Forelimb muscle (tissue), 1 donor: ENCODE results near the gene RCCD1. TPM values are rescaled to one million over a fixed set of nuclear protein-coding genes. Genes with fewer than 3 reads are reported as not detected.

Source experiments
- polyA plus RNA-seq: library from polyadenylated mRNA; unstranded; fragments of 120-200 nt; gene quantifications from one replicate; pipeline ENCODE4 v1.2.1, GENCODE V29; 2013; ENCODE audit not compliant: insufficient read length

Gene RCCD1
- polyA plus RNA-seq, 1 donor, result 13.0 TPM

Other genes with a start within 250 kb of the RCCD1 start
- gene BLM, start 237.5 kb upstream of the RCCD1 start, polyA plus RNA-seq, result 4.8 TPM
- gene FURIN, start 86.3 kb upstream of the RCCD1 start, polyA plus RNA-seq, result 26.7 TPM
- 12.6 TPM for gene FES, start 70.4 kb upstream of the RCCD1 start, polyA plus RNA-seq
- gene MAN2A2, start 51.6 kb upstream of the RCCD1 start, polyA plus RNA-seq, result 34.7 TPM
- gene HDDC3, start 22.3 kb upstream of the RCCD1 start, polyA plus RNA-seq, result 11.3 TPM
- 23.2 TPM for gene UNC45A, start 19.6 kb upstream of the RCCD1 start, polyA plus RNA-seq
- 32.5 TPM for gene PRC1, start 39.7 kb downstream of the RCCD1 start, polyA plus RNA-seq
- 10.9 TPM for gene VPS33B, start 67.7 kb downstream of the RCCD1 start, polyA plus RNA-seq
- 3.0 TPM for gene SV2B, start 145.4 kb downstream of the RCCD1 start, polyA plus RNA-seq